GF-D8 (cell line): ENCODE data around the gene ZNF711.
"Not testable (repeated sequence)": the region's sequence is repeated elsewhere in the genome, so short reads cannot be mapped to it uniquely, and the experiment has no call there.

Experiments
- DNase-seq: peaks from one replicate; lab custom pipeline; 2025; lab: John Stamatoyannopoulos, UW

Gene ZNF711

GRCh38 chrX:85243761-85244449, at the start of gene ZNF711, which contains the start of gene SATL1:
Gene ZNF711, plus strand, starts transcription at chrX:85243991. Its CDS starts 3,582 bp downstream, at chrX:85247573.
Gene SATL1, minus strand, starts transcription at chrX:85243779. Its CDS starts 134,811 bp downstream, at chrX:85108968.
- DNase-seq: no peak

DNA sequence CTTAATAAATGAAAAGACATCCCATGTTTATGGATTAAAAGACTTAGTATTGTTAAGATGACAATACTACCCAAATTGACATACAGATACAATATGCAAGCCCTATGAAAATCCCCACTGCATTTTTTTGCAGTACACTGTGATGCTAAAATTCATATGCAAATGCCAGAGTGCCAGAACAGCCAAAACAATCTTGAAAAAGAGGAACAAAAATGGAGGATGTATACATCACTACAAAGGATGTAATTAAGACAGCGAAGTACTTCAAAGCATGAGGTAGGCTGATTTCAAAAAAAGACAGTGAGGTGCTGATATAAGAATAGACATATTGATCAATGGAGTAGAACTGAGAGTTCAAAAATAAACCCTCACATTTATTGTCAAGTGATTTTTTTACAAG, 47.5 kb upstream of the ZNF711 start:
- no peak for DNase-seq

DNA sequence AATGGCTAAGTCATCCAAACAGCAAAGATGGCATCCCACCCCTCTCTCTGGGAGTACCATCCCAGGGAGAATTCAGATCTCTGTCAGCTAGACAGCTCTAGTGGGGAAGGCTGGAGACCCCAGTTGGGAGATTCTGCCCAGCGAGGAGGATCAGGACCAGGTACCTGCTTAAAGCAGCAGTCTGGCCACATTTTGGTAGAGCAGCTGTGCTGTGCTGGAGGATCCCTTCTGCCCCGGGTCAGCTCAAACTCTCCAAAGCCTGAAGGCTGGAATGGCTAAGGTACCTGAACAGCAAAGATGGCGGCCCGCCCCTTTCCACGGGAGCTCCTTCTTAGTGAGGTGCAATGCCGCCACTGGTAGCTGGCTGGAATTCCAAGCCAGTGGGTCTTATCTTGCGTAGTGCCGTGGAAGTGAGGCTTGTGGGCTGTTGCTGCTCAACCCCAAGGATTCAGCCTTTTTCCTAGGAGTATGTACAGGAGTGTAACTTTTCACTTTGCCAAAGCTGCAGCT, 40.3 kb upstream of the ZNF711 start:
- no peak for DNase-seq

DNA sequence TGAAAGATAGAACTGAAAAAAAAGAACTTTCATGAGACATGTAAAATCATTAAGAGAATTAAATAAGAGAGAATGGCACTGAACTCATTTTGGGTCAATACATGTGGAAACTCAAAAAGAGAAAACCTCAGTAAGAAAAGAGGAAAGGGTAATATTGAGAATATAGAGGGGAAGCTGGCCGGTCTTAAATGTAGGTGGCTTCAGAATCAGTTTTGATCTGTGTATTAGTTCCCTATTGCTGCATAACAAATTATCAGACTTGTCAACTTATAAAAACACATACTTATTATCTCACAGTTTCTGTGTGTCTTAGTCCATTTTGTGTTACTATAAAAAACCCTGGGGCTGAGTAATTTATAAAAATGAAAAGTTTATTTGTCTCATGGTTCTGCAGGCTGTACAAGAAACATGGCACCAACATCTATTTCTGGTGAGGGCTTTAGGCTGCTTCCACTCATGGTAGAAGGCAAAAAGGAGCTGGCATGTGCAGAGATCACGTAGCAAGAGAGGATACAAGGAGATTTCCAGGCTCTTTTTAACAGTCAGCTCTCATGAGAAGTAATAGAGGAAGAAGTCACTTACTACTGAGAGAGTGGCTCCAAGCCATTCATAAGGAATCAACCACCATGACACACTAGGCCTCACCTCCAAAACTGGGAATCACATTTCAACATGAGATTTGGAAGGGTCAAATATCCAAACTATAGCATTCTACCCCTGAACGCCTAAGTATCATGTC, 29.8 kb upstream of the ZNF711 start:
- DNase-seq: no peak

DNA sequence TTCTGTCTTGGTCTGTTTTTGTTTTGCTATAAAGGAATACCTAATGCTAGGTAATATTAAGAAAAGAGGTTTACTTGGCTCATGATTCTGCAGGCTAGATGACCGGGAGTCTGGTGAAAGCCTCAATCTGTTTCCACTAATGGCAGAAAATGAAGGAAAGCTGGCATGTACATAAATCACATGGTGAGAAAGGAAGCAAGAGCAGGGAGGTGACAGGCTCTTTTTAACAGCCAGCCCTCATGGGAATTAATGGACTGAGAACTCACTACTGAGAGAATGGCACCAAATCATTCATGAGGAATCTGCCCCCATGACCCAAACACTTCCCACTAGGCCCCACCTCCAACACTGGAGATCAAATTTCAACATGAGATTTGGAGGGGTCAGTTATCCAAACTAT, 27.8 kb upstream of the ZNF711 start:
- no peak for DNase-seq

DNA sequence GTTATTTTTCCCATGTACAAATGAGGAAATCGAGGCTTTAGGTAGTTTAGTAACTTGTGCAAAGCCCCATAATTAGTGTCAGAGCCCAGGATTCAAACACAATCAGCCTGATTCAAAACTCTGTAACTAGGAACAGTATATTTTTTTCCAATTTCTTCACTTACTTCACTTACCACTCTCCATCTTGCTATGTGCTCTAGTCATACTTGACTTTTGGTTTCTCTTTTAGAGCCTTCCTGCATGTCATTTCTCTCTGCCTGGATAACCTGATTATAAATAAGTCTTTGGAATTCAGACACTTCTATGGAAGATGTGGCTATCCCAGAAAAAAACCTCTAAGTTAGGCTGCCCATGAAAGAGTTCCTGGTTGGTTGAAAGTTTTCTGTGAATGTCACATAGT, 22.4 kb upstream of the ZNF711 start:
- no peak for DNase-seq

DNA sequence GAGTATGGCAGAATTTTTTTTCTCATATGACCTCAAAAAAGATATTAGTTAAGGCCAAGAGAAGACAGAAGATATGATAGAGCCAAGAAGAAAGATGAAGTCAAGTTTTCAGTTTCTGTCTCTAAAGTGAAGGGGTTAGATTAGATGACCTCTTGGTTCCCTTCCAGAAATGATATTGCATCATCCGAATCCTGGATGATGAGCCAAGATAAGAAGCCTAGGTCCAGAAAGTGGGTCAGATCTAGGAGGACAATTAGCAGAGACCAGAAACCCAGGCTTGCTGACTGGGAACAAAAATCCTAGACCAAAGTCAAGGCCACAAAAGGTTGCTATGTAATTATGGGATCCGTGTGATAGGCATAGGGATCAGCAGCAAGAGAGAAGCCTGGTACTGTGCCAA, 20.4 kb upstream of the ZNF711 start:
- no peak for DNase-seq

DNA sequence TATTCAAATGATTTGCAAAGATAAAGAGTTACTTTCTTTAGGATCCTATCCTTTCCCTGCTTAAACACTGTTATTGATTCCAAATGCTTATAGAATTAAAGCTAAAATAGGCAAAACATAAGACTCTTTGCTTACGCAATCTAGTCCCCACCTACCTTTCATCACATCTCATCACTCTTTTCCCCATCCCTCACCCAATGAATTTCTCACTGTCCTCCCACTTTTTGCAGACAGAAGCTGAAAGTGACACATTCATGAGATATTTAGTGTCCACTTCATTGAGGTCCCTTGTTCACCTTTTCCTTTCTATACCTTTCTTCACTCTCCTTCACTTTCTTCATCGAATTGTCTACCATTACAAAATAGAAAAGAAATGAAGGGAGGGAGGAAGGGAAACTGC, 636 bp upstream of the ZNF711 start:
- DNase-seq: no peak

GRCh38 chrX:85244450-85245211, 840 bp downstream of the ZNF711 start:
- DNase-seq: no peak

GRCh38 chrX:85285286-85285685, 41.5 kb downstream of the ZNF711 start:
- DNase-seq: not testable (repeated sequence)

GRCh38 chrX:85288992-85289723, 45.4 kb downstream of the ZNF711 start:
- DNase-seq: no peak

GRCh38 chrX:85303544-85303943, 59.8 kb downstream of the ZNF711 start:
- DNase-seq: no peak

GRCh38 chrX:85309717-85310116, 65.9 kb downstream of the ZNF711 start:
- DNase-seq: no peak

DNA sequence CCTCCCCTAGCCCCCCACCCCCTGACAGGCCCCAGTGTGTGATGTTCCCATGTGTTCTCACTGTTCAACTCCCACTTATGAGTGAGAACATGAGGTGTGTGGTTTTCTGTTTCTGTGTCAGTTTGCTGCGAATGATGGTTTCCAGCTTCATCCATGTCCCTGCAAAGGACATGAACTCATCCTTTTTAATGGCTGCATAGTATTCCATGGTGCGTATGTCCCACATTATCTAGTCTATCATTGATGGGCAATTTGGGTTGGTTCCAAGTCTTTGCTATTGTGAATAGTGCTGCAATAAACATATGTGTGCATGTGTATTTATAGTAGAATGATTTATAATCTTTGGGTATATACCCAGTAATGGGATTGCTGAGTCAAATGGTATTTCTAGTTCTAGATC, 67.6 kb downstream of the ZNF711 start:
- DNase-seq: not testable (repeated sequence)
